Neutrophil (primary cell): Measurements from ENCODE around the gene NUP88.

Experiments used
- H3K27ac ChIP-seq: fragments of 200-600 bp; sonication (generic); 2 replicates; pipeline ENCODE4 v1.5.1; 2016; ENCODE audit warnings: mild to moderate bottlenecking, moderate library complexity
- H3K27me3 ChIP-seq: fragments of 200-600 bp; sonication (generic); 2 replicates; pipeline ENCODE4 v1.6.0; 2016; ENCODE audit warnings: mild to moderate bottlenecking
- H3K36me3 ChIP-seq: fragments of 200-600 bp; sonication (generic); 2 replicates; pipeline ENCODE4 v1.5.1; 2017
- H3K4me1 ChIP-seq, 2 experiments: fragments of 200-600 bp in 1 of 2; sonication (generic) in 1 of 2; 1 replicate in 1 of 2; 2 replicates in 1 of 2; pipeline versions ENCODE4 v1.5.1 to v1.6.1; 2013 to 2016; ENCODE audit warnings: low read depth in 1 of 2, low read length in 1 of 2, mild to moderate bottlenecking in 1 of 2, moderate library complexity in 1 of 2; ENCODE audit not compliant: control insufficient read depth in 1 of 2, insufficient read depth in 1 of 2
- H3K4me3 ChIP-seq, 2 experiments: fragments of 200-600 bp in 1 of 2; sonication (generic) in 1 of 2; 1 replicate in 1 of 2; 2 replicates in 1 of 2; pipeline ENCODE4 v1.5.1; 2013 to 2016; ENCODE audit warnings: low read depth in 1 of 2, low read length in 1 of 2, mild to moderate bottlenecking in 1 of 2, moderate library complexity in 1 of 2
- H3K9me3 ChIP-seq: fragments of 200-600 bp; sonication (generic); 2 replicates; pipeline ENCODE4 v1.5.1; 2016
- CTCF ChIP-seq: fragments of 200-600 bp; sonication (generic); IDR thresholded peaks from 2 replicates; pipeline ENCODE4 v1.5.1; 2016; ENCODE audit warnings: antibody characterized with exemption

NUP88 gene

GRCh38 chr17:5418858-5419355 is 555 bp downstream of the NUP88 start:
- peaks cover 19 to 23% of the 10 kb centered on the region in 2 experiments for H3K4me1 ChIP-seq
- H3K27ac ChIP-seq, result peak overlapping the region; percentile 84
- peaks cover 26% of the 10 kb centered on the region for H3K36me3 ChIP-seq
- H3K9me3 ChIP-seq, result no peaks in the 10 kb centered on the region
- peak overlapping the region; percentile 68 to 89 for H3K4me3 ChIP-seq
- no peaks in the 10 kb centered on the region for H3K27me3 ChIP-seq
- no peak for TF ChIP-seq CTCF

- Histone ChIP-seq H3K9me3 (no peaks in the 10 kb centered on the region), H3K4me3 (no peak overlapping the region), H3K27ac (no peak overlapping the region), H3K27me3 (no peaks in the 10 kb centered on the region), H3K4me1 (peaks cover 19 to 23% of the 10 kb centered on the region in 2 experiments), H3K36me3 (peaks cover 27% of the 10 kb centered on the region)
- TF ChIP-seq CTCF, result no peak
Observed at GRCh38 chr17:5416901-5417300, 2.6 kb downstream of the NUP88 start.

- Histone ChIP-seq H3K36me3 (peaks cover 51% of the 10 kb centered on the region), H3K4me1 (peaks cover 7% of the 10 kb centered on the region in 2 experiments)
Observed at GRCh38 chr17:5413682-5414081, 5.8 kb downstream of the NUP88 start.

GRCh38 chr17:5410594-5411272 is 8.7 kb downstream of the NUP88 start:
- no peak overlapping the region for H3K4me3 ChIP-seq
- H3K4me1 ChIP-seq, result no peaks in the 10 kb centered on the region
- TF ChIP-seq CTCF, result no peak
- H3K36me3 ChIP-seq, result peaks cover 77% of the 10 kb centered on the region
- no peaks in the 10 kb centered on the region for H3K9me3 ChIP-seq
- H3K27ac ChIP-seq, result no peak overlapping the region
- H3K27me3 ChIP-seq, result no peaks in the 10 kb centered on the region

More at GRCh38 chr17:5413682-5414081, 5.8 kb downstream of the NUP88 start:
- no peak for TF ChIP-seq CTCF
- Histone ChIP-seq H3K27ac (no peak overlapping the region), H3K27me3 (no peaks in the 10 kb centered on the region), H3K4me3 (no peak overlapping the region), H3K9me3 (no peaks in the 10 kb centered on the region)

GRCh38 chr17:5408186-5408585 is 11.3 kb downstream of the NUP88 start:
- H3K4me1 ChIP-seq, result no peaks in the 10 kb centered on the region
- H3K9me3 ChIP-seq, result no peaks in the 10 kb centered on the region
- peaks cover 86% of the 10 kb centered on the region for H3K36me3 ChIP-seq
- no peak for TF ChIP-seq CTCF
- H3K27me3 ChIP-seq, result no peaks in the 10 kb centered on the region
- no peak overlapping the region for H3K4me3 ChIP-seq
- no peak overlapping the region for H3K27ac ChIP-seq
